Spleen (tissue), 11 donors: ENCODE measurements around the gene ZNF165. TPM values are rescaled to one million over a fixed set of nuclear protein-coding genes. Genes with fewer than 3 reads are reported as not detected.

Experiments used
- DNase-seq: peaks from one replicate; pipeline ENCODE4 v3.0.0-alpha.2; 2020
- H3K27ac ChIP-seq, 8 donors: fragments of 200-600 bp; sonication (generic) in 7 of 8; 1 replicate in 4 of 8; 2 replicates in 4 of 8; pipeline versions ENCODE4 v1.5.0 to v1.8.0; 2016 to 2021; ENCODE audit warnings: inconsistent platforms in 4 of 8, mild to moderate bottlenecking in 4 of 8, moderate library complexity in 1 of 8
- H3K27me3 ChIP-seq, 7 donors: fragments of 200-600 bp; sonication (generic) in 6 of 7; replicated peaks in 1 of 7; 1 replicate in 4 of 7; 2 replicates in 3 of 7; pipeline versions ENCODE4 v1.5.0 to v1.8.0; 2016 to 2021; ENCODE audit warnings: inconsistent platforms in 3 of 7, mild to moderate bottlenecking in 1 of 7
- H3K36me3 ChIP-seq, 6 donors: fragments of 200-600 bp; sonication (generic) in 5 of 6; 1 replicate in 4 of 6; 2 replicates in 2 of 6; pipeline versions ENCODE4 v1.5.0 to v1.8.0; 2016 to 2021; ENCODE audit warnings: inconsistent platforms in 2 of 6
- H3K4me1 ChIP-seq, 6 donors: fragments of 200-600 bp; sonication (generic) in 5 of 6; 1 replicate in 3 of 6; 2 replicates in 3 of 6; pipeline versions ENCODE4 v1.5.0 to v1.8.0; 2016 to 2021; ENCODE audit warnings: inconsistent platforms in 3 of 6
- H3K4me3 ChIP-seq, 8 donors: fragments of 200-600 bp; sonication (generic) in 7 of 8; 1 replicate in 4 of 8; 2 replicates in 4 of 8; pipeline versions ENCODE4 v1.5.0 to v1.8.0; 2016 to 2021; ENCODE audit warnings: inconsistent platforms in 4 of 8, mild to moderate bottlenecking in 4 of 8, moderate library complexity in 2 of 8
- H3K9me3 ChIP-seq, 8 donors: fragments of 200-600 bp; sonication (generic) in 7 of 8; 1 replicate in 4 of 8; 2 replicates in 4 of 8; pipeline versions ENCODE4 v1.5.0 to v1.8.0; 2016 to 2021; ENCODE audit warnings: inconsistent platforms in 4 of 8
- CTCF ChIP-seq, 11 experiments: fragments of 200-600 bp in 7 of 11; fragments of 450-650 bp in 4 of 11; sonication (generic) in 4 of 11; IDR thresholded peaks in 8 of 11; conservative IDR thresholded peaks in 3 of 11; 1 replicate in 7 of 11; 2 replicates in 4 of 11; pipeline versions ENCODE4 v1.4.0 to v1.8.0; 2016 to 2021; ENCODE audit warnings: antibody characterized with exemption in 11 of 11, inconsistent platforms in 4 of 11, mild to moderate bottlenecking in 1 of 11
- POLR2A ChIP-seq, 3 donors: fragments of 450-650 bp; IDR thresholded peaks; one replicate each; pipeline ENCODE4 v1.5.1; 2017; ENCODE audit warnings: antibody characterized with exemption in 3 of 3, mild to moderate bottlenecking in 1 of 3
- POLR2AphosphoS5 ChIP-seq, 3 donors: sonication (generic); formaldehyde crosslinking; IDR thresholded peaks; one replicate each; pipeline ENCODE4 v1.5.1; 2017; ENCODE audit warnings: antibody characterized with exemption in 3 of 3
- WGBS, 5 donors: extraction: QIAGEN DNeasy Blood & Tissue Kit in 3 of 5; methylation state at CpG; one replicate each; pipeline versions ENCODE4 v1.1.5 to v1.1.7; 2013 to 2018; 5-methylcytosine and 5-hydroxymethylcytosine counted together
- intact Hi-C: fragments of 100-400 bp; cut with DNase I; formaldehyde crosslinking; loops from one replicate; pipeline ENCODE4 v1.15.0; 2023; ENCODE audit warnings: low total_unique reads
- polyA plus RNA-seq, 3 donors: library from polyadenylated mRNA; stranded (reverse); fragments of 200-250 nt; gene quantifications; one replicate each; pipeline ENCODE4 v1.2.1, GENCODE V29; 2013
- total RNA-seq, 7 donors: library from RNA; depleted of rRNA in 3 of 7; stranded (reverse); fragments of >200 nt in 3 of 7; fragmentation: NEBNext Ultra II Directional in 4 of 7; extraction: Animal tissue kit (Norgen Biotek cat#: 25700) in 4 of 7; gene quantifications; one replicate each; pipeline versions ENCODE4 v1.1.0 to v1.2.1, GENCODE V29; 2016 to 2021
- donor health status: healthy with polysubstance abuse.
- donor health status: DM: no; HTN: no; CAD: no; lungs with moderate emphysema.
- donor health status: DM: no; HTN: no; CAD: no.
- donor health status: Bipolar disorder and iron deficiency.
- donor health status: healthy.
- donor health status: DM: no; HTN: no; CAD: no.
- donor health status: DM: yes; HTN: yes; CAD: no.

The ZNF165 gene
- total and polyA plus RNA-seq, 10 donors: 0.60 to 2.0 (median 1.2) TPM

- WGBS, 5 donors: 0 to 2% (median 1%) methylated on average over 6 of the region's 6 CpGs
- peak overlapping the region; percentile 59 to 87 (median 72) for H3K4me3 ChIP-seq
- TF ChIP-seq POLR2AphosphoS5 (IDR thresholded peaks at IDR 0.05) (no peak), POLR2A (IDR thresholded peaks at IDR 0.05) (no peak), CTCF (IDR thresholded peaks at IDR 0.05 in 8 of 11, conservative IDR thresholded peaks at IDR 0.05 in 3 of 11) (no peak)
- H3K4me1 ChIP-seq: peaks cover 32 to 84% (median 61%) of the 10 kb centered on the region in 6 donors
- intact Hi-C loops: loop anchor here (10.0 kb wide), 2 partner anchors 87 to 217 kb away; partner anchors contain the start of gene ZSCAN9
- H3K36me3 ChIP-seq: peaks cover 0 to 14% (median 0%) of the 10 kb centered on the region in 6 donors
- no peak for DNase-seq
- no peaks in the 10 kb centered on the region for H3K27me3 ChIP-seq
- H3K27ac ChIP-seq: peak overlapping the region; percentile 88 to 98 (median 96)
- no peaks in the 10 kb centered on the region for H3K9me3 ChIP-seq
Observed at GRCh38 chr6:28137505-28137981, 57.2 kb downstream of the ZNF165 start.

Other genes with a start within 250 kb of the ZNF165 start
- gene OR2B2, start 168.2 kb upstream of the ZNF165 start, total RNA-seq: not detected
- not detected for gene OR2B2, start 168.2 kb upstream of the ZNF165 start, polyA plus RNA-seq
- gene OR2B6, start 123.3 kb upstream of the ZNF165 start, total RNA-seq: 1 to 10 TPM in 1 of 7 donors, not detected in 6; 1.5 TPM
- gene OR2B6, start 123.3 kb upstream of the ZNF165 start, polyA plus RNA-seq: under 1 TPM in 1 of 3 donors, not detected in 2; 0.18 TPM
- 10 to 100 TPM in 2 of 7 donors, 1 to 10 TPM in 5; 6.2 to 11.7 (median 8.4) TPM for gene ZSCAN16, start 44.0 kb downstream of the ZNF165 start, total RNA-seq
- gene ZSCAN16, start 44.0 kb downstream of the ZNF165 start, polyA plus RNA-seq: 10 to 100 TPM in 1 of 3 donors, 1 to 10 TPM in 2; 8.6 to 11.1 (median 8.8) TPM
- gene ZKSCAN8, start 61.3 kb downstream of the ZNF165 start, total RNA-seq: 10 to 100 TPM; 22.2 to 33.0 (median 28.6) TPM
- 1 to 10 TPM; 3.1 to 4.4 (median 3.4) TPM for gene ZKSCAN8, start 61.3 kb downstream of the ZNF165 start, polyA plus RNA-seq
- 10 to 100 TPM; 11.2 to 25.7 (median 15.4) TPM for gene ZSCAN9, start 144.7 kb downstream of the ZNF165 start, total RNA-seq
- gene ZSCAN9, start 144.7 kb downstream of the ZNF165 start, polyA plus RNA-seq: 10 to 100 TPM in 2 of 3 donors, 1 to 10 TPM in 1; 6.9 to 13.8 (median 10.2) TPM
- 10 to 100 TPM in 6 of 7 donors, 1 to 10 TPM in 1; 8.5 to 13.7 (median 12.5) TPM for gene ZKSCAN4, start 171.7 kb downstream of the ZNF165 start, total RNA-seq
- gene ZKSCAN4, start 171.7 kb downstream of the ZNF165 start, polyA plus RNA-seq: 1 to 10 TPM; 5.2 to 8.0 (median 6.8) TPM
- 1 to 10 TPM in 4 of 7 donors, under 1 TPM in 3; 0.64 to 3.1 (median 1.4) TPM for gene NKAPL, start 178.7 kb downstream of the ZNF165 start, total RNA-seq
- gene NKAPL, start 178.7 kb downstream of the ZNF165 start, polyA plus RNA-seq: 1 to 10 TPM; 1.2 to 1.7 (median 1.4) TPM
- 10 to 100 TPM; 14.4 to 46.3 (median 26.6) TPM for gene ZSCAN26, start 186.6 kb downstream of the ZNF165 start, total RNA-seq
- gene ZSCAN26, start 186.6 kb downstream of the ZNF165 start, polyA plus RNA-seq: 10 to 100 TPM in 2 of 3 donors, 1 to 10 TPM in 1; 9.5 to 12.8 (median 12.4) TPM
- 1 to 10 TPM; 2.7 to 7.8 (median 4.5) TPM for gene PGBD1, start 201.0 kb downstream of the ZNF165 start, total RNA-seq
- gene PGBD1, start 201.0 kb downstream of the ZNF165 start, polyA plus RNA-seq: 1 to 10 TPM; 1.6 to 3.1 (median 2.4) TPM